H1 (cell line): Measurements from ENCODE around the gene ERCC1. TPM values are rescaled to one million over a fixed set of nuclear protein-coding genes. Genes with fewer than 3 reads are reported as not detected.

Source experiments
- ATF2 ChIP-seq: IDR thresholded peaks from 2 replicates; pipeline ENCODE4 v1.6.1; 2012; ENCODE audit warnings: low read length, inconsistent platforms
- BCL11A ChIP-seq, 2 experiments: IDR thresholded peaks; one replicate each; pipeline ENCODE4 v1.6.1; 2011; ENCODE audit warnings: low read depth in 2 of 2, low read length in 2 of 2, mild to moderate bottlenecking in 2 of 2
- BRCA1 ChIP-seq: IDR thresholded peaks from 2 replicates; pipeline ENCODE4 v1.6.1; 2012; ENCODE audit warnings: low read depth, low read length, improper control_type of control experiment
- CHD2 ChIP-seq: IDR thresholded peaks from 2 replicates; pipeline ENCODE4 v1.6.1; 2012; ENCODE audit warnings: low read length, improper control_type of control experiment
- CTBP2 ChIP-seq: IDR thresholded peaks from 2 replicates; pipeline ENCODE4 v1.7.0; 2011; ENCODE audit warnings: borderline replicate concordance, mild to moderate bottlenecking, moderate library complexity, mixed read lengths, low read length; ENCODE audit not compliant: insufficient read depth, insufficient read length
- EGR1 ChIP-seq: IDR thresholded peaks from 2 replicates; pipeline ENCODE4 v1.6.1; 2011; ENCODE audit warnings: low read depth, low read length, borderline replicate concordance
- FOSL1 ChIP-seq: IDR thresholded peaks from 2 replicates; pipeline ENCODE4 v1.6.1; 2011; ENCODE audit warnings: mild to moderate bottlenecking, low read depth, low read length, moderate library complexity; ENCODE audit not compliant: insufficient read depth
- GTF2F1 ChIP-seq: IDR thresholded peaks from 2 replicates; pipeline ENCODE4 v1.6.1; 2012; ENCODE audit warnings: low read depth, low read length, improper control_type of control experiment, borderline replicate concordance
- HDAC2 ChIP-seq, 2 experiments: fragments of 300-600 bp in 1 of 2; sonication (generic) in 1 of 2; IDR thresholded peaks; 2 replicates each; pipeline ENCODE4 v1.6.1; 2011 to 2012; ENCODE audit warnings: low read depth in 2 of 2, low read length in 2 of 2, mild to moderate bottlenecking in 2 of 2, moderate library complexity in 2 of 2, borderline replicate concordance in 1 of 2, inconsistent platforms in 1 of 2
- KDM1A ChIP-seq: fragments of 200-600, 300-600 bp; sonication (generic); IDR thresholded peaks from 2 replicates; pipeline ENCODE4 v1.7.1; 2016; ENCODE audit warnings: mild to moderate bottlenecking, low read length, borderline replicate concordance
- KDM5A ChIP-seq: fragments of 200-600 bp; IDR thresholded peaks from 2 replicates; pipeline ENCODE4 v1.7.1; 2012; ENCODE audit warnings: mild to moderate bottlenecking, low read length, inconsistent platforms, mixed read lengths
- MAFK ChIP-seq: IDR thresholded peaks from 2 replicates; pipeline ENCODE4 v1.6.1; 2012; ENCODE audit warnings: low read depth, mild to moderate bottlenecking, improper control_type of control experiment, low read length
- NRF1 ChIP-seq: IDR thresholded peaks from 2 replicates; pipeline ENCODE4 v1.6.1; 2011; ENCODE audit warnings: mild to moderate bottlenecking, low read depth, low read length, improper control_type of control experiment
- POLR2AphosphoS5 ChIP-seq: IDR thresholded peaks from 2 replicates; pipeline ENCODE4 v1.6.1; 2011; ENCODE audit warnings: low read depth, low read length
- SIN3A ChIP-seq, 2 experiments: IDR thresholded peaks in 1 of 2; conservative IDR thresholded peaks in 1 of 2; 2 replicates each; pipeline ENCODE4 v1.6.1; 2011 to 2012; ENCODE audit warnings: low read length in 2 of 2, improper control_type of control experiment in 1 of 2, low read depth in 1 of 2, mild to moderate bottlenecking in 1 of 2
- SIRT6 ChIP-seq: IDR thresholded peaks from one replicate; pipeline ENCODE4 v1.7.1; 2012; ENCODE audit warnings: low read length, inconsistent platforms
- SIX5 ChIP-seq: IDR thresholded peaks from 2 replicates; pipeline ENCODE4 v1.6.1; 2011; ENCODE audit warnings: mild to moderate bottlenecking, low read depth, low read length
- SP4 ChIP-seq: IDR thresholded peaks from 2 replicates; pipeline ENCODE4 v1.6.1; 2012; ENCODE audit warnings: low read length, inconsistent platforms
- TBP ChIP-seq: IDR thresholded peaks from 2 replicates; pipeline ENCODE4 v1.6.1; 2011; ENCODE audit warnings: low read depth, low read length, improper control_type of control experiment
- TCF12 ChIP-seq: IDR thresholded peaks from 2 replicates; pipeline ENCODE4 v1.6.1; 2011; ENCODE audit warnings: low read depth, mild to moderate bottlenecking, low read length
- polyA plus RNA-seq, 7 experiments: library from polyadenylated mRNA; depleted of rRNA in 3 of 7; stranded (reverse) in 5 of 7; unstranded in 2 of 7; fragments of >200 nt in 5 of 7; fragments of 200-250 nt in 2 of 7; gene quantifications; 1 replicate in 5 of 7; 2 replicates in 1 of 7; 4 replicates in 1 of 7; pipeline versions ENCODE4 v1.2.1 to v1.2.3, GENCODE V29; 2011 to 2013; ENCODE audit warnings: missing spikeins in 2 of 7, mixed read lengths in 2 of 7
- total RNA-seq: library from RNA; stranded (reverse); fragmentation: NEBNext Ultra II Directional; extraction: Animal tissue kit (Norgen Biotek cat#: 25700); gene quantifications from 2 replicates; pipeline ENCODE4 v1.2.1, GENCODE V29; 2021
- TF ChIP-seq, protein P1 (sequence below): IDR thresholded peaks from 2 replicates; pipeline ENCODE4 v1.6.1; 2011; ENCODE audit warnings: low read length, improper control_type of control experiment

The ERCC1 gene
- total and polyA plus RNA-seq, 2 of the 8 experiments (the other 6 are each of a cell fraction or from before 2014, with no cell fraction given), result 44.7 to 94.2 TPM

DNA sequence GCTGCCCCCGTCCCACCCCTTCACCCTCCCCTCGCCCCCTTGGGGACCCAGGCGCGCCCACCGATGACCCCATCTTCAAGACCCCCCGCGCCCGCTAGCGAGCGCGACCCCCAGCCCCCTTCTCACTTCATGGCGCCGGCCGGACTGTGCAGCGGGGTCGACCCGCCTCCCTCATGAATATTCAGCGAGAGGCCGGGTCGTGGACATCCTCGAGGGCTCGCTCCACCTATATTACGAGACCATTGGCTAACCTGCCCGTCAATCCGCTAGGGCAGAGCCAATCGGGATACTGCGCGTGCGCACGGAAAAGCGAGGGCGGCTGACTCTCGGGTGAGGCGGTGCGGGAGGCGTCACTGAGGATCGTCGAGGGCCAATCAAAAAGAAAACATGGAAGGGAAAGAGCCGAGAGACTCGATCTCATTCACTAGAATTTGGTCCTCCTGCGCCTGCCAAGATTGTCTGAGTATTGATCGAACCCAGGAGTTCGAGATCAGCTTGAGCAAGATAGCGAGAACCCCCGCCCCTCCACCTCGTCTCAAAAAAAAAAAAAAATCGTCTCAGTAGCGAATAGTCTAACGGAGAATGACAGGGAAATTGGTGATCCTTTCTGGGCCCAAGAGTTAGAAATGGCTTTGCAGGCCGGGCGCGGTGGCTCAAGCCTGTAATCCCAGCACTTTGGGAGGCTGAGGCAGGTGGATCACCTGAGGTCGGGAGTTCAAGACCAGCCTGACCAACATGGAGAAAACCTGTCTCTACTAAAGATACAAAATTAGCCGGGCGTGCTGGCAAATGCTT, 53.1 kb downstream of the ERCC1 start, which contains the start of gene ERCC2 (continued):
- TF ChIP-seq SIN3A (conservative IDR thresholded peaks at IDR 0.05 in 1 of 2, IDR thresholded peaks at IDR 0.05 in 1 of 2; ENCODE audit: low read depth in 1 of 2, low read length in 2 of 2), result peak in 1 of 2 experiments; percentile 34; a peak in 1 of 4 replicates
- no peak for TF ChIP-seq SIX5
- TF ChIP-seq CTBP2, result no peak
- TF ChIP-seq GTF2F1, result no peak
- TF ChIP-seq EGR1, result no peak
- TF ChIP-seq KDM5A, result peak; percentile 52; the same call in 1 of the 2 replicates
- no peak for TF ChIP-seq MAFK
- TF ChIP-seq FOSL1, result no peak
- TF ChIP-seq NRF1, result peak; percentile 89
- TF ChIP-seq, protein P1, sequence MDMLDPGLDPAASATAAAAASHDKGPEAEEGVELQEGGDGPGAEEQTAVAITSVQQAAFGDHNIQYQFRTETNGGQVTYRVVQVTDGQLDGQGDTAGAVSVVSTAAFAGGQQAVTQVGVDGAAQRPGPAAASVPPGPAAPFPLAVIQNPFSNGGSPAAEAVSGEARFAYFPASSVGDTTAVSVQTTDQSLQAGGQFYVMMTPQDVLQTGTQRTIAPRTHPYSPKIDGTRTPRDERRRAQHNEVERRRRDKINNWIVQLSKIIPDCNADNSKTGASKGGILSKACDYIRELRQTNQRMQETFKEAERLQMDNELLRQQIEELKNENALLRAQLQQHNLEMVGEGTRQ, result no peak
- no peak for TF ChIP-seq KDM1A
- TF ChIP-seq BRCA1, result no peak
- no peak for TF ChIP-seq SIRT6
- no peak for TF ChIP-seq BCL11A (IDR thresholded peaks at IDR 0.05; ENCODE audit: low read depth in 2 of 2, low read length in 2 of 2)
- TF ChIP-seq CHD2, result peak; percentile 94
- TF ChIP-seq SP4, result peak; percentile 51; the same call in 1 of the 2 replicates
- peak; percentile 49; the same call in 1 of the 2 replicates for TF ChIP-seq POLR2AphosphoS5
- no peak for TF ChIP-seq HDAC2 (IDR thresholded peaks at IDR 0.05; ENCODE audit: borderline replicate concordance in 1 of 2, low read depth in 2 of 2, low read length in 2 of 2)
- no peak for TF ChIP-seq ATF2
- no peak for TF ChIP-seq TCF12
- no peak for TF ChIP-seq TBP
